OCI-LY3 (cell line): ENCODE measurements around the gene TANC1.

Experiments used
- H2AFZ ChIP-seq: fragments of 200-600, 300-600 bp; shearing (Covaris generic); 2 replicates; pipeline ENCODE4 v1.6.0; 2014; ENCODE audit warnings: antibody characterized with exemption, low read depth, low read length
- H3K27ac ChIP-seq: fragments of 200-600, 300-600 bp; sonication (generic); 2 replicates; pipeline ENCODE4 v1.5.1; 2014; ENCODE audit warnings: mild to moderate bottlenecking, low read length, moderate library complexity, mixed read lengths
- H3K27me3 ChIP-seq: fragments of 200-600, 300-600 bp; sonication (generic); 2 replicates; pipeline ENCODE4 v1.6.1; 2014; ENCODE audit warnings: low read depth, low read length, mixed read lengths
- H3K36me3 ChIP-seq: fragments of 200-600, 300-600 bp; sonication (generic); replicated peaks from 2 replicates; pipeline ENCODE3; 2014; ENCODE audit warnings: low read depth, low read length, mixed read lengths
- H3K4me1 ChIP-seq: fragments of 300-600, 200-600 bp; sonication (generic); 2 replicates; pipeline ENCODE4 v1.6.1; 2014; ENCODE audit warnings: low read length, mixed read lengths
- H3K4me2 ChIP-seq: fragments of 200-600, 300-600 bp; sonication (generic); 2 replicates; pipeline ENCODE4 v1.6.1; 2014; ENCODE audit warnings: low read length, mixed read lengths
- H3K4me3 ChIP-seq: fragments of 300-600, 200-600 bp; sonication (generic); 2 replicates; pipeline ENCODE4 v1.5.1; 2014; ENCODE audit warnings: antibody characterized with exemption, mild to moderate bottlenecking, low read length, moderate library complexity
- H3K79me2 ChIP-seq: fragments of 300-600, 200-600 bp; shearing (Covaris generic); 2 replicates; pipeline ENCODE4 v1.6.1; 2014; ENCODE audit warnings: mild to moderate bottlenecking, low read length, mixed read lengths
- H3K9ac ChIP-seq: fragments of 300-600, 200-600 bp; shearing (Covaris generic); 2 replicates; pipeline ENCODE4 v1.6.0; 2014; ENCODE audit warnings: mild to moderate bottlenecking, low read length, moderate library complexity
- H3K9me3 ChIP-seq: fragments of 200-600, 300-600 bp; shearing (Covaris generic); 2 replicates; pipeline ENCODE4 v1.6.1; 2014; ENCODE audit warnings: low read length, mixed read lengths; ENCODE audit not compliant: insufficient read depth
- H4K20me1 ChIP-seq: fragments of 200-600, 300-600 bp; sonication (generic); 2 replicates; pipeline ENCODE4 v1.6.1; 2016; ENCODE audit warnings: low read length, mixed read lengths; ENCODE audit not compliant: insufficient read depth
- EZH2phosphoT487 ChIP-seq: fragments of 200-600 bp; shearing (Covaris generic); IDR thresholded peaks from 2 replicates; pipeline ENCODE4 v1.6.1; 2018; ENCODE audit warnings: antibody characterized with exemption, mixed run types, low read depth
- TF ChIP-seq, protein P1 (sequence below): fragments of 200-600, 300-600 bp; sonication (generic); IDR thresholded peaks from 2 replicates; pipeline ENCODE4 v1.5.1; 2014; ENCODE audit warnings: antibody characterized with exemption, low read length, low read depth

The TANC1 gene

DNA sequence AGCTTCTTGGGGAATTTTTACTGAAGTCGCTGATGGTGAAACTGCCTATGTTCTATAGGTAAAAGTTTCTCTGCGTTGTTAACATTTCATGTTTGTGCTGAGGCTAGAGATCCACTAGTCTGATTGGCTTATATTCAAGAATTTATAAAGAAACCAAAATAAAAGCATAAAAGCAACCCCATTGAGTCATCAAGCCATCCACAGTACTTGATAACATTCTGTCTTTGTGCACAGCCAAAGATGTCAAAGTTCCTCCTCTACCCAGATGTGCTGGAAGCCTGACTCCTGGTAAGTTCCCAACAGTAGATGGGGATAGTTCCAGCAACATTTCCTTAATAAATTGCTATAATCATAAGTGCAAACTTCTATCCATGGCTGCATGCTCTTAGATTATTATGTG lies 107.8 kb downstream of the TANC1 start:
- H3K4me2 ChIP-seq = no peak overlapping the region

DNA sequence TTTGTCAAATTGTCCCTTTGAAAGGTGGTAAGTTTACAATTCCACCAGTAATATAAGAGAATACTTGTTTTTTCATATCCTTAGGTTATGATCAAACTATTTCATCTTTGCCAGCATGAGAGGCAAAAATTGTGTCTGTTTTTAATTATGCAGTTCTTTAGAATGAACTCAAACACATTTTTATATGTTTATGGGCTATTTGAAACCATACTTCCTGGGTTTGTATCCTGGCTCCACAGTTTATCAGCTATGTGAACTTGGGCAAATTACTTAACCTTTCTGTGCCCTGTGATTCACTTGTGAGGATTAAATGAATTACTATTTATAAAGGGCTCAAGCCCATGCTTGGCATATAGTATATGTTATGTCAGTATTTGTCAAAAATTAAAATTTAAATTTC lies 109.4 kb downstream of the TANC1 start:
- Histone ChIP-seq H3K36me3 (no peaks in the 10 kb centered on the region), H3K4me2 (no peak overlapping the region), H3K27me3 (no peaks in the 10 kb centered on the region), H3K79me2 (no peaks in the 10 kb centered on the region), H4K20me1 (no peaks in the 10 kb centered on the region), H2AFZ (no peak overlapping the region), H3K9me3 (no peaks in the 10 kb centered on the region), H3K27ac (no peak overlapping the region), H3K4me3 (no peak overlapping the region), H3K9ac (no peak overlapping the region), H3K4me1 (no peaks in the 10 kb centered on the region)
- no peak for TF ChIP-seq EZH2phosphoT487
- TF ChIP-seq, protein P1, sequence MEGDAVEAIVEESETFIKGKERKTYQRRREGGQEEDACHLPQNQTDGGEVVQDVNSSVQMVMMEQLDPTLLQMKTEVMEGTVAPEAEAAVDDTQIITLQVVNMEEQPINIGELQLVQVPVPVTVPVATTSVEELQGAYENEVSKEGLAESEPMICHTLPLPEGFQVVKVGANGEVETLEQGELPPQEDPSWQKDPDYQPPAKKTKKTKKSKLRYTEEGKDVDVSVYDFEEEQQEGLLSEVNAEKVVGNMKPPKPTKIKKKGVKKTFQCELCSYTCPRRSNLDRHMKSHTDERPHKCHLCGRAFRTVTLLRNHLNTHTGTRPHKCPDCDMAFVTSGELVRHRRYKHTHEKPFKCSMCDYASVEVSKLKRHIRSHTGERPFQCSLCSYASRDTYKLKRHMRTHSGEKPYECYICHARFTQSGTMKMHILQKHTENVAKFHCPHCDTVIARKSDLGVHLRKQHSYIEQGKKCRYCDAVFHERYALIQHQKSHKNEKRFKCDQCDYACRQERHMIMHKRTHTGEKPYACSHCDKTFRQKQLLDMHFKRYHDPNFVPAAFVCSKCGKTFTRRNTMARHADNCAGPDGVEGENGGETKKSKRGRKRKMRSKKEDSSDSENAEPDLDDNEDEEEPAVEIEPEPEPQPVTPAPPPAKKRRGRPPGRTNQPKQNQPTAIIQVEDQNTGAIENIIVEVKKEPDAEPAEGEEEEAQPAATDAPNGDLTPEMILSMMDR = no peak

More for the DNA sequence above, 107.8 kb downstream of the TANC1 start:
- TF ChIP-seq, protein P1 = no peak
- TF ChIP-seq EZH2phosphoT487 = no peak
- Histone ChIP-seq H3K27me3 (no peaks in the 10 kb centered on the region), H3K4me1 (no peaks in the 10 kb centered on the region), H3K27ac (no peak overlapping the region), H4K20me1 (no peaks in the 10 kb centered on the region), H3K9me3 (no peaks in the 10 kb centered on the region), H2AFZ (no peak overlapping the region), H3K9ac (no peak overlapping the region), H3K79me2 (no peaks in the 10 kb centered on the region), H3K36me3 (no peaks in the 10 kb centered on the region), H3K4me3 (no peak overlapping the region)

DNA sequence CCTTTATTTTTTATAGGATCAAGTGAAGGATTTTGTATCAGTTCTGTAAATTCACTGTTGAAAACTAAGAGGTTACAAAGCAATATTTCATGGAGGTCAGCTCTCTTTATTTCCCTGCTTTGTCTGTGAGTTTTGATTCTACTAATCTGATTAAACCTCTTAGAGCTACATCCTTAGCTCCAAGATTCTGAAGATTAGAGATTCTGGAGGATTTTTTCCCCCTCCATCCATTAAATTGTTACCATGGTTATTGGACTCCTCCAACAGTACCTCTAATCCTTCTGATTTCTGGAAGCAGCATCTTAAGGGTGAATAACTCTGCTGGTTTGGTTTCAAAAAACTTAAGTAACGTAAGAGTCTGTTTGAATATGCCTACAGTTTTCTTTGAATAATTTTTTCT lies 110.0 kb downstream of the TANC1 start:
- H3K9me3 ChIP-seq = no peaks in the 10 kb centered on the region
- no peaks in the 10 kb centered on the region for H4K20me1 ChIP-seq
- no peaks in the 10 kb centered on the region for H3K79me2 ChIP-seq
- H3K4me3 ChIP-seq = no peak overlapping the region
- H3K4me1 ChIP-seq = no peaks in the 10 kb centered on the region
- no peak overlapping the region for H3K4me2 ChIP-seq
- no peaks in the 10 kb centered on the region for H3K27me3 ChIP-seq
- no peak overlapping the region for H3K27ac ChIP-seq
- H3K36me3 ChIP-seq = no peaks in the 10 kb centered on the region
- no peak overlapping the region for H2AFZ ChIP-seq
- H3K9ac ChIP-seq = no peak overlapping the region
- TF ChIP-seq EZH2phosphoT487 = no peak
- TF ChIP-seq, protein P1 = no peak

DNA sequence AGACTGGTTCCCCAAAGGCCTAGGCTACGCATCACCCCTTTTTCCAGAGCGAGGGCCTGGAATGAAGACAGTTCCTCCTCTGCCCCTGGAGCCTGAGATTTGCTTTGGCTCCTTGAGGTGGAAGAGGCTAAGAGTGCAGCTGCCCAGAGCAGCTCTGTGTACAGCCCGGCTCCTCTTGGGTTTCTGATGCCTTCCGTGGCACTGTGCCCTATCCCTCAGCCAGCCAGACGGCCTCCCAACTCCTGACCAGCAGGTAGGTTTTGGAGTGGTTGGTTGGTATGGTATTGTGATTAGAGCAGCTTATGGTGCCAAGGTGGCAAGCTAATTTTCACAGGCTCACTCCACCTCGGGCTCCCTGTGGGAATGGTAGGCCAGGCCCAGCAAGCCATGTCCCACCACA lies 112.2 kb downstream of the TANC1 start:
- Histone ChIP-seq H3K4me1 (no peaks in the 10 kb centered on the region), H4K20me1 (no peaks in the 10 kb centered on the region), H3K27me3 (no peaks in the 10 kb centered on the region), H3K36me3 (no peaks in the 10 kb centered on the region), H3K79me2 (no peaks in the 10 kb centered on the region), H3K9me3 (no peaks in the 10 kb centered on the region), H2AFZ (no peak overlapping the region), H3K4me2 (no peak overlapping the region), H3K27ac (no peak overlapping the region), H3K4me3 (no peak overlapping the region), H3K9ac (no peak overlapping the region)
- no peak for TF ChIP-seq EZH2phosphoT487
- TF ChIP-seq, protein P1 = no peak
